Measurements from ENCODE around the gene HOMEZ. TPM values are rescaled to one million over a fixed set of nuclear protein-coding genes. Genes with fewer than 3 reads are reported as not detected.
A peak's percentile ranks its signal among the peaks of the same experiment; 100 is the strongest.
"Not testable (repeated sequence)": the region's sequence is repeated elsewhere in the genome, so short reads cannot be mapped to it uniquely, and the experiment has no call there.

HOMEZ gene, protein sequence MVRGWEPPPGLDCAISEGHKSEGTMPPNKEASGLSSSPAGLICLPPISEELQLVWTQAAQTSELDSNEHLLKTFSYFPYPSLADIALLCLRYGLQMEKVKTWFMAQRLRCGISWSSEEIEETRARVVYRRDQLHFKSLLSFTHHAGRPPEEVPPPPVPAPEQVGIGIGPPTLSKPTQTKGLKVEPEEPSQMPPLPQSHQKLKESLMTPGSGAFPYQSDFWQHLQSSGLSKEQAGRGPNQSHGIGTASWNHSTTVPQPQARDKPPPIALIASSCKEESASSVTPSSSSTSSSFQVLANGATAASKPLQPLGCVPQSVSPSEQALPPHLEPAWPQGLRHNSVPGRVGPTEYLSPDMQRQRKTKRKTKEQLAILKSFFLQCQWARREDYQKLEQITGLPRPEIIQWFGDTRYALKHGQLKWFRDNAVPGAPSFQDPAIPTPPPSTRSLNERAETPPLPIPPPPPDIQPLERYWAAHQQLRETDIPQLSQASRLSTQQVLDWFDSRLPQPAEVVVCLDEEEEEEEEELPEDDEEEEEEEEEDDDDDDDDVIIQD
- total RNA-seq, result 10 to 100 TPM; 11.4 TPM

DNA sequence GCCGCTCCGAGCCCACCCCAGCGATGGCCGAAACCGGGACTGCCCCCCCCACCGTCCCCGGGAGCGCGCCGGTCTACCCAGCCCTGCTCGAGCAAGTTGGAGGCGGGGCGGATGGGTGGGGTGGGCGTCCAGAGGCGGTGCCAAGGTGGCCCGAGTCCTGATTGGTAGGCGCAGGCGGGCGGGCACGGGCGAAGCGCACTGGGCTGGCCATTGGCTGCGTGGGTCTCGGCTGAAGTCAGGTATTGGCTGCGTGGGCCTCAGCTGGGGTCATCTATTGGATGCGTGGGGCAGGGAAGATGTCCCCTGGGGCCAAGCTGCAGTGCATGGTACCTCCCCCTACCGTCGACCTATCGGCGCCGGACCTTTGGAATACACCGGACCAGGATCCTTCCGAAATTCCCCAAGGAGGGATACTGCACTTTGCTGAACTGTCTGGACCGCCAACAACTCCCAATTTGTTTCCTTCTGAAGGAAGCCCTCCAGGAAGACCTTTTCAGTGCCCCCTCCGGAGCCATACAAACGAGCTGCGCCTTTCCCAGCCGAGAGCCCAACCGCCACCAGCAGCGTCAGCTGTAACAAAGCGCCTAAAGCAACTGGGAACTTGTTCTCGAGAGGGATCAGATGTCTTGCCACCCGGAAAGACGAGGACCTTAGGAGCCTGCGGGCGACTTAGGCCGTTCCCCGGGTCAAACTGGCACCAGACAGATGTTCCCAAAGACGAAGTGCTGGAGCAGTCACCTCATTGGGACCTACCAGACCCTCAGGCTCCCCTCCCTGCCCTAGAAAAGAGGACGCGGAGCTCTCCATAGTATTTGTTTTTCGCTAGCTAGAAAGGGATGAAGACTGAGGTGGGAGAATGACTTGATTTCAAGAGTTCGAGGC lies at the start of gene HOMEZ:
TSS of gene HOMEZ (minus strand) at position 113 of the 882 bp plus-strand sequence. CDS start 180 bp downstream, outside the sequence.
- Mint-ChIP-seq H3K27me3 (no peaks in the 10 kb centered on the region), H3K36me3 (ENCODE audit: low read depth) (peaks cover 4% of the 10 kb centered on the region), H3K4me3 (peak within 1 kb of the TSS; percentile 89), H3K27ac (peak within 1 kb of the TSS; percentile 91), H3K4me1 (peaks cover 32% of the 10 kb centered on the region), H3K9me3 (no peaks in the 10 kb centered on the region)
- ChIA-PET CTCF (interaction anchor here (0.7 to 4.8 kb wide), 5 partner anchors 9 to 28 kb away, joined by 3 to 24 read pairs (median 5); partner anchors contain the start of gene BCL2L2), POLR2A (interaction anchor here (0.8 kb wide), 1 partner anchor 15 kb away, joined by 3 read pairs; no protein-coding TSS in a partner anchor)
- peak; percentile 98 for DNase-seq

DNA sequence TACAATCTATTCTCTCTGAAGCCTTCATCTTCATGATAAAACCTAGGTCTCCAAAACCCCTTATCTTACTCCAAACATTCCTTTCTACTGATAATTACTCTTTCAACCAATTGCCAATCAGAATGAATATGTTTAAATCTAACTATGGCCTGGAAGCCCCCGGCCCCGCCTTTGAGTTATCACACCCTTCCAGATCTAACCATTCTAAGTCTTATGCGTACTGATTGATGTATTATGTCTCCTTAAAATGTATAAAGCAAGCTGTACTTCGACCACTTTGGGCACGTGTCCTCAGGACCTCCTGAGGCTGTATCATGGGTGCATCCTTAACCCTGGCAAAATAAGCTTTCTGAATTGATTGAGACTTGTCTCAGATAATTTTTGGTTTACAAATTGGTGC lies 49.7 kb upstream of the HOMEZ start:
- Mint-ChIP-seq H3K36me3 (ENCODE audit: low read depth) (no peaks in the 10 kb centered on the region), H3K4me3 (no peak overlapping the region), H3K27me3 (peaks cover 26% of the 10 kb centered on the region), H3K9me3 (no peaks in the 10 kb centered on the region), H3K27ac (no peak overlapping the region), H3K4me1 (no peaks in the 10 kb centered on the region)
- DNase-seq, result no peak
- CTCF ChIA-PET, result interaction anchor here (0.6 to 0.7 kb wide), 2 partner anchors 15 to 58 kb away, joined by 3 read pairs; no protein-coding TSS in a partner anchor
- POLR2A ChIA-PET, result interaction anchor here (0.7 kb wide), 1 partner anchor 233 kb away, joined by 4 read pairs; no protein-coding TSS in a partner anchor

DNA sequence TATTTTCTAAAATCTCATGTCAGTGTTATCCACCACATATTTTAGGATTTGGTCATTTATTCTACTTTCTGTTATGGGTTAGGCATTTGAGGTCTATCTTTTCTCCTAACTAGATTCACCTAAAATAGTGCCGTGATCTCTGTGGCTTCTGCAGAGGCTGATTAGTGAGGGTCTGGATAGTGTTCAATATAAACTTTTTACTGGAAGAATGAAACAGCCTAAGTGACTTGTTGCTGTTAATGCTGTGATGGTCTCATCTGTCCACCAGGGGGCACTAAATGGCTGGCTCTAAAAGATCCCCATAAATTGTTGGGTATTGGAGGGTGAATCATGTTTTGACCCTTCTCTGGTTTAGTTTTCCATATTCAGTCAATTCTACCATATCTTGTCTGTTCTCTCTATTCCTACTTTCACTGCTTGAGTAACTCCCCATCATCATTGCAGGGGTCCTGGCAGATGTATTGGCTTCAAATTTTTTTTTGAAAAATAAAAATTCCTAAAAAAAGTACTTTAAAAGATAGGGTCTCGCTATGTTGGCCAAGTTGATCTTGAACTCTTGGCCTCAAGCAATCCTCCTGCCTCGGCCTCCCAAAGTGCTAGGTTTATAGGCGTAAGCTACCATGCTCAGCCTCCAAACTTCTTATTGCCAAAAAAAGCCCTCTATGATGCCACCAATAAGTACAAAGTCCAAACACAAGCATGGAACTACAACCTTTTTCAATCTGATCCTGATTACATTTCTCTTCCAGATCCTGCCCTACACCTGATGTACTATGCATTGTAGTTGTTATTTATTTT lies 42.2 kb upstream of the HOMEZ start:
- H3K27me3 Mint-ChIP-seq, result no peaks in the 10 kb centered on the region
- no peak overlapping the region for H3K27ac Mint-ChIP-seq
- H3K9me3 Mint-ChIP-seq, result no peaks in the 10 kb centered on the region
- CTCF ChIA-PET, result interaction anchor here (0.6 to 1.6 kb wide), 7 partner anchors 10 to 57 kb away, joined by 3 to 4 read pairs (median 3); partner anchors contain the start of gene PPP1R3E
- no peak overlapping the region for H3K4me3 Mint-ChIP-seq
- POLR2A ChIA-PET, result no interaction called here
- peak; percentile 76 for DNase-seq
- H3K36me3 Mint-ChIP-seq (ENCODE audit: low read depth), result peaks cover 19% of the 10 kb centered on the region
- peaks cover 11% of the 10 kb centered on the region for H3K4me1 Mint-ChIP-seq

DNA sequence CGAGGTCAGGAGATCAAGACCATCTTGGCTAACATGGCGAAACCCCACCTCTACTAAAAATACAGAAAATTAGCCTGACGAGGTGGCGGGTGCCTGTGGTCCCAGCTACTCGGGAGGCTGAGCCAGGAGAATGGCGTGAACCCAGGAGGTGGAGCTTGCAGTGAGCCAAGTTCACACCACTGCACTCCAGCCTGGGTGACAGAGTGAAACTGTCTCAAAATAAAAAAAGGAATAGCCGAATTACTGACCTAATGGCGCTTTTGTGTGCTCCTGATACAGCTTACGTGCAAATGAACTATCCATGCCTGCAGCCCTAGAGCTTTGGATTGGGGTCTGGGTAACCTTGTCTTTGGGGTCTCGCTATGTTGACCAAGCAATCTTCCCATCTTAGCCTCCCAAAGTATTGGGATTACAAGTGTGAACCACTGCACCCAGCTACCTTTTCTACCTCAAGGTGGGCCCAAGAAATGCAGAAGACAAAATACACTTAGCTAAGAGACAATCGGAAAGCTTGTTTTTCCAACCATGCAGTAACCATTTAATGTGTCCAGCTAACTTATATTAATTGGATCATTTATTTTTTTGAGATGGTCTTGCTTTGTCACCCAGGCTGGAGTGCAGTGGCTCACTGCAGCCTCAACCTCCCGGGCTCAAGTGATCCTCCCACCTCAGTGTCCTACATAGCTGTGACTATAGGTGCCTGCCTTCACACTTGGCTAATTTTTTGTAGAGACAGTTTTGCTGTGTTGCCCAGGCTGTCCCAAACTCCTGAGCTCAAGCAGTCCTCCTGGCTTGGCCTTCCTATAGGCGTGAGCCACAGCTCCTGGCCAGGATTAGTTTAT lies 40.8 kb upstream of the HOMEZ start:
- no peaks in the 10 kb centered on the region for H3K27me3 Mint-ChIP-seq
- H3K27ac Mint-ChIP-seq, result peak overlapping the region; percentile 20
- H3K9me3 Mint-ChIP-seq, result no peaks in the 10 kb centered on the region
- no peak overlapping the region for H3K4me3 Mint-ChIP-seq
- ChIA-PET CTCF (interaction anchor here (0.6 to 1.5 kb wide), 8 partner anchors 9 to 258 kb away, joined by 3 to 8 read pairs (median 3); no protein-coding TSS in a partner anchor), POLR2A (interaction anchor here (0.7 kb wide), 1 partner anchor 215 kb away, joined by 3 read pairs; no protein-coding TSS in a partner anchor)
- peaks cover 32% of the 10 kb centered on the region for H3K36me3 Mint-ChIP-seq (ENCODE audit: low read depth)
- no peak for DNase-seq
- H3K4me1 Mint-ChIP-seq, result peaks cover 22% of the 10 kb centered on the region

DNA sequence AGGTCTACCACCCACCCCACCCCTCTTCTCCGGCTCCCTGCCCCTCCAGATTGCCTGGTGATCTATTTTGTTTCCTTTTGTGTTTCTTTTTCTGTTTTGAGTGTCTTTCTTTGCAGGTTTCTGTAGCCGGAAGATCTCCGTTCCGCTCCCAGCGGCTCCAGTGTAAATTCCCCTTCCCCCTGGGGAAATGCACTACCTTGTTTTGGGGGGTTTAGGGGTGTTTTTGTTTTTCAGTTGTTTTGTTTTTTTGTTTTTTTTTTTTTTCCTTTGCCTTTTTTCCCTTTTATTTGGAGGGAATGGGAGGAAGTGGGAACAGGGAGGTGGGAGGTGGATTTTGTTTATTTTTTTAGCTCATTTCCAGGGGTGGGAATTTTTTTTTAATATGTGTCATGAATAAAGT lies 39.8 kb upstream of the HOMEZ start:
- CTCF ChIA-PET, result not testable (repeated sequence)

DNA sequence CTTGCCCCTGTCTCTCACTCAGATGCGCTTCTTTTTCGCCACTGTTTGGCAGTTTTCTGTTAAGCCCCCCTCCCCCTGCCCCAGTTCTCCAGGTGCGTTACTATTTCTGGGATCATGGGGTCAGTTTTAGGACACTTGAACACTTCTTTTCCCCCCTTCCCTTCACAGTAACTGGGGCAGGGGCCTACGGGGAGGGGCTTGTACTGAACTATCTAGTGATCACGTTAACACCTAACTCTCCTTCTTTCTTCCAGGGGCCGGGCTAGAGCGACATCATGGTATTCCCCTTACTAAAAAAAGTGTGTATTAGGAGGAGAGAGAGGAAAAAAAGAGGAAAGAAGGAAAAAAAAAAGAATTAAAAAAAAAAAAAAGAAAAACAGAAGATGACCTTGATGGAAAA lies 39.1 kb upstream of the HOMEZ start:
- no peaks in the 10 kb centered on the region for H3K27me3 Mint-ChIP-seq
- H3K36me3 Mint-ChIP-seq (ENCODE audit: low read depth), result peaks cover 35% of the 10 kb centered on the region
- H3K4me1 Mint-ChIP-seq, result peaks cover 30% of the 10 kb centered on the region
- no peak overlapping the region for H3K4me3 Mint-ChIP-seq
- DNase-seq, result no peak
- POLR2A ChIA-PET, result no interaction called here
- H3K27ac Mint-ChIP-seq, result no peak overlapping the region
- peaks cover 1% of the 10 kb centered on the region for H3K9me3 Mint-ChIP-seq
- CTCF ChIA-PET, result no interaction called here

More for the DNA sequence above, 39.8 kb upstream of the HOMEZ start:
- H3K27ac Mint-ChIP-seq, H3K27me3 Mint-ChIP-seq, DNase-seq, H3K9me3 Mint-ChIP-seq, H3K4me3 Mint-ChIP-seq, POLR2A ChIA-PET: not testable (repeated sequence)
- peaks cover 32% of the 10 kb centered on the region for H3K36me3 Mint-ChIP-seq (ENCODE audit: low read depth)
- H3K4me1 Mint-ChIP-seq, result peaks cover 22% of the 10 kb centered on the region

DNA sequence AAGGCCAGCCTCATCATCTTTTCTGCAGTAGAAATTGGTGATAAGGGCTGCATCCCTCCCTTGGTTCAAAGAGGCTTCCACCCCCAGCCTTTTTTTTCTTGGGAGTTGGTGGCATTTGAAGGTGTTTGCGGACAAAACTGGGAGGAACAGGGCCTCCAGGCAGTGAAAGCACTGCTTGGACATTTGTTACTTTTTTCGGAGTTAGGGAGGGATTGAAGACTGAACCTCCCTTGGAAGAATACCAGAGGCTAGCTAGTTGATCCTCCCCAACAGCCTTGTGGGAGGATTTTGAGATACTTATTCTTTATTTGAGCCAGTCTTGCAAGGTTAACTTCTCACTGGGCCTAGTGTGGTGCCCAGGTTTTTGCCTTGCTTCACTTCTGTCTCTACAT lies 38.5 kb upstream of the HOMEZ start:
- Mint-ChIP-seq H3K4me1 (peaks cover 35% of the 10 kb centered on the region), H3K27me3 (no peaks in the 10 kb centered on the region), H3K36me3 (ENCODE audit: low read depth) (peaks cover 39% of the 10 kb centered on the region), H3K9me3 (peaks cover 4% of the 10 kb centered on the region), H3K4me3 (no peak overlapping the region), H3K27ac (no peak overlapping the region)
- ChIA-PET CTCF (no interaction called here), POLR2A (no interaction called here)
- DNase-seq, result no peak

DNA sequence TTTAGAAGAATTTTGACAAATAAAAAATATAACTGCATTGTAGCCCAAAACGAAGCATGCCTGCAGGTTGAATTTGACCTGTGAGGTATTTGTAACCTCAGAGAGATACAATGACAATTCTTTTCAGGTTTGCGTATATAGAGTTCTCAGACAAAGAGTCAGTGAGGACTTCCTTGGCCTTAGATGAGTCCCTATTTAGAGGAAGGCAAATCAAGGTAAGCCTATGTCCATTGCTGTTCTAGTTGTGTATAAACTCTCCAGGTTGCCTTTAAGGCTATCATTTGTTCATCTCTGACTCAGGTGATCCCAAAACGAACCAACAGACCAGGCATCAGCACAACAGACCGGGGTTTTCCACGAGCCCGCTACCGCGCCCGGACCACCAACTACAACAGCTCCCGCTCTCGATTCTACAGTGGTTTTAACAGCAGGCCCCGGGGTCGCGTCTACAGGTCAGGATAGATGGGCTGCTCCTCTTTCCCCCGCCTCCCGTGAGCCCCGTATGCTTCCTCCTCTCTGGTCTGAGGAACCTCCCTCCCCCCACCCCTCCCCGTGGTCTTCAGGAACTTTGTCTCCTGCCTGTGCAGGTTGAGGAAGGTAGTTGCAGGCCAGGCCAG lies 38.0 kb upstream of the HOMEZ start:
- Mint-ChIP-seq H3K27me3 (no peaks in the 10 kb centered on the region), H3K36me3 (ENCODE audit: low read depth) (peaks cover 39% of the 10 kb centered on the region), H3K4me3 (no peak overlapping the region), H3K4me1 (peaks cover 35% of the 10 kb centered on the region), H3K9me3 (peaks cover 4% of the 10 kb centered on the region), H3K27ac (no peak overlapping the region)
- POLR2A ChIA-PET, result no interaction called here
- CTCF ChIA-PET, result no interaction called here
- DNase-seq, result no peak

DNA sequence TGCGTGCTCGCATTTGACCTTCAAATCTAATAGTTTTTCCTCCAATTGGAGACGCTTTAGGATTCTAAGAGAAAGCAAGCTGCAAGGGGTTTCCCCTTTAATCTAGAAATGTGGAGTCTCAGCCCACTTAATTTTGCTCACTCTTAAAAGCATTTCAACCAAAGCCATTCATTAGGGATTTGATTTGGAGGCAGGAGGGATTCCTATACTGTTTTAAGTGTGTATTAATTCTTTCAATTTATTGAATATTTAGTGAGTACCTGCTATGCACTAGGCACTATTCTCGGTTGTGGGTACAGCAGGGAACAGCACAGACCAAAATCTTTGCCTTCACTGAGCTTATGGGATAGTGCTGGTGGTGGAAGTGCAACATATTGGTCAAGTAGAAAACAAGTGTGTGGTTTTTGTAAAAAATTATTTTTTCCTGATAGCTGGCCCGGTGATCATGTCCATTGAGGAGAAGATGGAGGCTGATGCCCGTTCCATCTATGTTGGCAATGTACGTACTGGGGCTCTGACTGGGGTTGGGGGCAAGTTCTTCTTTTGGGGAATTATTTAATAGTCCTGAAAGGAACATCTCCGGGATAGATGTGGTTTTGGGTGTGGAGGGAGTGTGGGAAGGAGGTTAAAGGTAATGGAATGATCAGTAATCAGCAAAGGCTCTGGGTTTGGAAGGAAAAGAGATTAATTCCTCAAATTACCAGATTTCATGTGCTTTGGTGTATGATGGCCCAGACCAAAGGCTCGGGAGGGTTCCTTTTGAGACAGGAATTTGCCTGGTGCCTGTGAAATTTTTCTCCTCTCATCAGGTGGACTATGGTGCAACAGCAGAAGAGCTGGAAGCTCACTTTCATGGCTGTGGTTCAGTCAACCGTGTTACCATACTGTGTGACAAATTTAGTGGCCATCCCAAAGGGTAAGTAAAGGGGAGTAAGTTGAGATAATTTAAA lies 36.9 kb upstream of the HOMEZ start:
- Mint-ChIP-seq H3K9me3 (peaks cover 4% of the 10 kb centered on the region), H3K27me3 (no peaks in the 10 kb centered on the region), H3K27ac (peak overlapping the region; percentile 90), H3K36me3 (ENCODE audit: low read depth) (peaks cover 39% of the 10 kb centered on the region), H3K4me3 (peak overlapping the region; percentile 93), H3K4me1 (peaks cover 34% of the 10 kb centered on the region)
- POLR2A ChIA-PET, result interaction anchor here (0.7 to 1.9 kb wide), 4 partner anchors 15 to 291 kb away, joined by 3 to 6 read pairs (median 6); partner anchors contain the start of genes ACIN1 and C14orf119
- CTCF ChIA-PET, result interaction anchor here (1.0 to 4.5 kb wide), 8 partner anchors 11 to 202 kb away, joined by 3 to 59 read pairs (median 5); partner anchors contain the start of genes BCL2L2, PPP1R3E and SLC22A17
- no peak for DNase-seq

All from activated CD4-positive, alpha-beta T cell treated with anti-CD3 and anti-CD28 coated beads, Interleukin-2, amount 10 ng/mL, durations not matched to agents 7 days and 5 days (primary cell).